Measurements from ENCODE around the gene CMSS1.

Gene CMSS1

GRCh38 chr3:99899603-99900002, 81.9 kb downstream of the CMSS1 start:
- no peak for DNase-seq (ENCODE audit: low read depth)

GRCh38 chr3:99900248-99900647, 82.6 kb downstream of the CMSS1 start:
- no peak overlapping the region for H3K4me3 ChIP-seq (ENCODE audit: control insufficient read depth, low read depth, low read length)
- TF ChIP-seq CTCF (conservative IDR thresholded peaks at IDR 0.05; ENCODE audit: control insufficient read depth, insufficient read depth, low read depth, low read length), result no peak
- DNase-seq (ENCODE audit: low read depth), result no peak

More at GRCh38 chr3:99899603-99900002, 81.9 kb downstream of the CMSS1 start:
- TF ChIP-seq CTCF (conservative IDR thresholded peaks at IDR 0.05; ENCODE audit: control insufficient read depth, insufficient read depth, low read depth, low read length), result no peak
- H3K4me3 ChIP-seq (ENCODE audit: control insufficient read depth, low read depth, low read length), result no peak overlapping the region

GRCh38 chr3:99901200-99901926, 83.7 kb downstream of the CMSS1 start:
- TF ChIP-seq CTCF (conservative IDR thresholded peaks at IDR 0.05; ENCODE audit: control insufficient read depth, insufficient read depth, low read depth, low read length), result no peak
- peak overlapping the region; percentile 14 for H3K4me3 ChIP-seq (ENCODE audit: control insufficient read depth, low read depth, low read length)
- DNase-seq (ENCODE audit: low read depth), result peak; percentile 92

- no peak for DNase-seq (ENCODE audit: low read depth)
- H3K4me3 ChIP-seq (ENCODE audit: control insufficient read depth, low read depth, low read length), result no peak overlapping the region
- TF ChIP-seq CTCF (conservative IDR thresholded peaks at IDR 0.05; ENCODE audit: control insufficient read depth, insufficient read depth, low read depth, low read length), result no peak
Measured at GRCh38 chr3:99902091-99902490, 84.4 kb downstream of the CMSS1 start.

- no peak for DNase-seq (ENCODE audit: low read depth)
- no peak for TF ChIP-seq CTCF (conservative IDR thresholded peaks at IDR 0.05; ENCODE audit: control insufficient read depth, insufficient read depth, low read depth, low read length)
- H3K4me3 ChIP-seq (ENCODE audit: control insufficient read depth, low read depth, low read length), result no peak overlapping the region
Measured at GRCh38 chr3:99903869-99904268, 86.2 kb downstream of the CMSS1 start.

- no peak for DNase-seq (ENCODE audit: low read depth)
- no peak overlapping the region for H3K4me3 ChIP-seq (ENCODE audit: control insufficient read depth, low read depth, low read length)
- no peak for TF ChIP-seq CTCF (conservative IDR thresholded peaks at IDR 0.05; ENCODE audit: control insufficient read depth, insufficient read depth, low read depth, low read length)
Measured at GRCh38 chr3:99907959-99908544, 90.4 kb downstream of the CMSS1 start.
